Measurements from ENCODE around the gene SND1.

The SND1 gene

DNA sequence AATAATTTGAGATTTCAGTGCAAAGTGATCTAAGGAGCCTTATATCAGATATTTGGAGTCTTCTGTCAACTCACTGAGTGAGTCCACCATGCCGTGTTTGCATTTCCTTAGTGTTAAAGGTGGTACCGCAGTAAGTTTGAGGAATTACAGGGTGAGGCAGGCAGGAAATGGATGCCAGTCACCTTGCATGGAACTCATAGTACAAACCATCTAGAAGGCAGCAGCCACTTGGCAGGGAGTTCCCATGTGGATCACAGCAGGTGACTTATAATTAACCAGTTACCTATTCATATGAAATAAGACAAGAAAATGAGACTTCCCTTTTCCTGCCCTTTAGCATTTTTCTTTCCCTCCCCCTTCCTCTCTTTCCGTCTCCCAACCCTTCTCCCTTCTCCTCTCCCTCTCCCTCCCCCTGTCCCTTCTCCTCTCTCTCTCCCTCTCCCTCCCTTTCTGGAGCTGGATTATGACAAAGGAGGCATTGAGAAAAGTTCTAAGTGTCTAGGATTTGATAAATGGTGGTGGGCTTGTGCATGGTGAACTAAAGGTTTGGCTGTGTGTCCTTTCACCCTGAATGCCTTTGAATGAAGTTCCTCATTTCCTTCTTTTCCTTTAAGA lies 285.2 kb downstream of the SND1 start:
- TF ChIP-seq FOXM1 (IDR thresholded peaks at IDR 0.05; ENCODE audit: borderline replicate concordance, low read depth): no peak
- no peak for TF ChIP-seq TEAD4 (IDR thresholded peaks at IDR 0.05)
- no peak for TF ChIP-seq CREB1 (IDR thresholded peaks at IDR 0.05; ENCODE audit: low read depth)
- no peak for TF ChIP-seq YY1 (IDR thresholded peaks at IDR 0.05; ENCODE audit: low read depth)
- TF ChIP-seq MAX (IDR thresholded peaks at IDR 0.05): no peak
- TF ChIP-seq RAD21 (IDR thresholded peaks at IDR 0.05; ENCODE audit: low read depth): no peak
- no peak for TF ChIP-seq TCF12 (IDR thresholded peaks at IDR 0.05; ENCODE audit: low read depth)
- TF ChIP-seq USF1 (IDR thresholded peaks at IDR 0.05): no peak
- TF ChIP-seq, protein P1, sequence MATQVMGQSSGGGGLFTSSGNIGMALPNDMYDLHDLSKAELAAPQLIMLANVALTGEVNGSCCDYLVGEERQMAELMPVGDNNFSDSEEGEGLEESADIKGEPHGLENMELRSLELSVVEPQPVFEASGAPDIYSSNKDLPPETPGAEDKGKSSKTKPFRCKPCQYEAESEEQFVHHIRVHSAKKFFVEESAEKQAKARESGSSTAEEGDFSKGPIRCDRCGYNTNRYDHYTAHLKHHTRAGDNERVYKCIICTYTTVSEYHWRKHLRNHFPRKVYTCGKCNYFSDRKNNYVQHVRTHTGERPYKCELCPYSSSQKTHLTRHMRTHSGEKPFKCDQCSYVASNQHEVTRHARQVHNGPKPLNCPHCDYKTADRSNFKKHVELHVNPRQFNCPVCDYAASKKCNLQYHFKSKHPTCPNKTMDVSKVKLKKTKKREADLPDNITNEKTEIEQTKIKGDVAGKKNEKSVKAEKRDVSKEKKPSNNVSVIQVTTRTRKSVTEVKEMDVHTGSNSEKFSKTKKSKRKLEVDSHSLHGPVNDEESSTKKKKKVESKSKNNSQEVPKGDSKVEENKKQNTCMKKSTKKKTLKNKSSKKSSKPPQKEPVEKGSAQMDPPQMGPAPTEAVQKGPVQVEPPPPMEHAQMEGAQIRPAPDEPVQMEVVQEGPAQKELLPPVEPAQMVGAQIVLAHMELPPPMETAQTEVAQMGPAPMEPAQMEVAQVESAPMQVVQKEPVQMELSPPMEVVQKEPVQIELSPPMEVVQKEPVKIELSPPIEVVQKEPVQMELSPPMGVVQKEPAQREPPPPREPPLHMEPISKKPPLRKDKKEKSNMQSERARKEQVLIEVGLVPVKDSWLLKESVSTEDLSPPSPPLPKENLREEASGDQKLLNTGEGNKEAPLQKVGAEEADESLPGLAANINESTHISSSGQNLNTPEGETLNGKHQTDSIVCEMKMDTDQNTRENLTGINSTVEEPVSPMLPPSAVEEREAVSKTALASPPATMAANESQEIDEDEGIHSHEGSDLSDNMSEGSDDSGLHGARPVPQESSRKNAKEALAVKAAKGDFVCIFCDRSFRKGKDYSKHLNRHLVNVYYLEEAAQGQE (IDR thresholded peaks at IDR 0.05; ENCODE audit: low read depth): no peak
- no peak for TF ChIP-seq NFIC (IDR thresholded peaks at IDR 0.05)
- TF ChIP-seq TAF1 (IDR thresholded peaks at IDR 0.05; ENCODE audit: low read depth): no peak
- no peak for TF ChIP-seq CEBPB (IDR thresholded peaks at IDR 0.05)
- TF ChIP-seq ZBTB7A (IDR thresholded peaks at IDR 0.05; ENCODE audit: low read depth): no peak
- TF ChIP-seq EP300 (IDR thresholded peaks at IDR 0.05; ENCODE audit: borderline replicate concordance): no peak
- TF ChIP-seq EGR1 (IDR thresholded peaks at IDR 0.05): no peak

GRCh38 chr7:127938588-127938987 lies 286.6 kb downstream of the SND1 start:
- no peak for TF ChIP-seq CREB1 (IDR thresholded peaks at IDR 0.05; ENCODE audit: low read depth)
- TF ChIP-seq, protein P1 (IDR thresholded peaks at IDR 0.05; ENCODE audit: low read depth): no peak
- TF ChIP-seq USF1 (IDR thresholded peaks at IDR 0.05): no peak
- TF ChIP-seq EGR1 (IDR thresholded peaks at IDR 0.05): no peak
- no peak for TF ChIP-seq CEBPB (IDR thresholded peaks at IDR 0.05)
- no peak for TF ChIP-seq ZBTB7A (IDR thresholded peaks at IDR 0.05; ENCODE audit: low read depth)
- no peak for TF ChIP-seq TAF1 (IDR thresholded peaks at IDR 0.05; ENCODE audit: low read depth)
- TF ChIP-seq TCF12 (IDR thresholded peaks at IDR 0.05; ENCODE audit: low read depth): no peak
- TF ChIP-seq FOXM1 (IDR thresholded peaks at IDR 0.05; ENCODE audit: borderline replicate concordance, low read depth): no peak
- TF ChIP-seq MAX (IDR thresholded peaks at IDR 0.05): no peak
- TF ChIP-seq NFIC (IDR thresholded peaks at IDR 0.05): no peak
- no peak for TF ChIP-seq EP300 (IDR thresholded peaks at IDR 0.05; ENCODE audit: borderline replicate concordance)

DNA sequence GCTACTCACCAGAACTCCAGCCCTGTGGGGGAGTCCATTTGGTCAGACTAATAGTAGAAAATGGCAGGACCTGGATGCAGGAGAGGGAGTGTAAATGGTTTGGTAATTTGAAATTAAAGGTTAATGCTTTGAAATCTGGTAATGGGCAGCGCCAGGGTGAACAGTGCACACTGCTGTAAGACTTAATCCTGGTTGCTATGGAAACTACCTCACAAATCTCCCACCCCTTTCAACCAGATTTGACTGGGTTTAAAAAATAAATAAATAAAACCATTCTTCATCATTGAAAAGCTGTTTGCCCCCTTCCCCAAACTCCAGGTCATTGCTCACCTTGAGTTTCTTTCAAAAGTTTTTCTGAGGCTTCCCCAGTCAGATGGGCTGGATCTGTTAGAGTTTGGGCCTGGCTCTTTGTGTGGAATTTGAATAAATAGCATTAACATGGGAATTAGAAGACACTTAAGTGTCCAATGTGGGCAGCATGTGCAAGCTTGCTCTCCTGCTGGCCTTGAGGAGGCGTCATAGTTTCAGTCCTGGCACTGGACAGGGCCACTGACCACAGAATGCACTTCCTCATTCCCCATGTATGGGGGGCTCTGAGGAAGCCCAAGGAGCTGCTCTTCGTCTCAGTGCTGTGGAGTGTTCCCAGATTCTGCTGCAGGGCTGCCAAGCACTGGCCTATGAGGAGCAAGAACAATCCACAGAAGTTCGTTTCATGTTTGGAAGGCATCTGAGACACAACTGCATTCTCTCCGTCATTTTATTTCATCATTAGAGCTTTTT lies 288.6 kb downstream of the SND1 start:
- TF ChIP-seq TAF1 (IDR thresholded peaks at IDR 0.05; ENCODE audit: low read depth): no peak
- no peak for TF ChIP-seq CEBPB (IDR thresholded peaks at IDR 0.05)
- TF ChIP-seq YY1 (IDR thresholded peaks at IDR 0.05; ENCODE audit: low read depth): no peak
- no peak for TF ChIP-seq CREB1 (IDR thresholded peaks at IDR 0.05; ENCODE audit: low read depth)
- no peak for TF ChIP-seq TEAD4 (IDR thresholded peaks at IDR 0.05)
- TF ChIP-seq NFIC (IDR thresholded peaks at IDR 0.05): no peak
- no peak for TF ChIP-seq MAX (IDR thresholded peaks at IDR 0.05)
- TF ChIP-seq, protein P1 (IDR thresholded peaks at IDR 0.05; ENCODE audit: low read depth): no peak
- no peak for TF ChIP-seq USF1 (IDR thresholded peaks at IDR 0.05)
- no peak for TF ChIP-seq FOXM1 (IDR thresholded peaks at IDR 0.05; ENCODE audit: borderline replicate concordance, low read depth)
- no peak for TF ChIP-seq ZBTB7A (IDR thresholded peaks at IDR 0.05; ENCODE audit: low read depth)
- TF ChIP-seq RAD21 (IDR thresholded peaks at IDR 0.05; ENCODE audit: low read depth): no peak
- TF ChIP-seq TCF12 (IDR thresholded peaks at IDR 0.05; ENCODE audit: low read depth): no peak
- TF ChIP-seq EGR1 (IDR thresholded peaks at IDR 0.05): no peak
- TF ChIP-seq EP300 (IDR thresholded peaks at IDR 0.05; ENCODE audit: borderline replicate concordance): no peak

All from Ishikawa (cell line).